ENCODE data around the gene HDAC4. TPM values are rescaled to one million over a fixed set of nuclear protein-coding genes. Genes with fewer than 3 reads are reported as not detected.

Gene HDAC4
- total and polyA plus RNA-seq, 7 donors: 7.9 to 329 (median 129) TPM

- intact Hi-C loops (cut with DNase I): no loop called here
- DNase-seq (peak; percentile 5 to 40), ATAC-seq (no peak)
- no peaks in the 10 kb centered on the region for H3K27me3 ChIP-seq (ENCODE audit: insufficient read depth in 3 of 3, low read length in 2 of 3)
- H3K9me3 ChIP-seq: no peaks in the 10 kb centered on the region
- H3K27ac ChIP-seq: no peak overlapping the region
- TF ChIP-seq CTCF (IDR thresholded peaks at IDR 0.05): no peak
- 94 to 97% (median 96%) methylated on average over 29 of the region's 29 CpGs for WGBS, 3 donors
- no peak overlapping the region for H3K4me3 ChIP-seq
- H3K36me3 ChIP-seq (ENCODE audit: insufficient read depth in 1 of 2, low read depth in 1 of 2): peaks cover 6 to 97% of the 10 kb centered on the region in 2 donors
- H3K4me1 ChIP-seq: no peaks in the 10 kb centered on the region
Measured at GRCh38 chr2:239139566-239139965, 261.3 kb downstream of the HDAC4 start.

GRCh38 chr2:239139101-239139500 lies 261.7 kb downstream of the HDAC4 start:
- no peaks in the 10 kb centered on the region for H3K9me3 ChIP-seq
- 89 to 90% (median 90%) methylated on average over 16 of the region's 16 CpGs for WGBS, 3 donors
- intact Hi-C loops (cut with DNase I): no loop called here
- peaks cover 6 to 97% of the 10 kb centered on the region in 2 donors for H3K36me3 ChIP-seq (ENCODE audit: insufficient read depth in 1 of 2, low read depth in 1 of 2)
- no peak for TF ChIP-seq CTCF (IDR thresholded peaks at IDR 0.05)
- H3K4me1 ChIP-seq: no peaks in the 10 kb centered on the region
- H3K27ac ChIP-seq: no peak overlapping the region
- DNase-seq (peak in 1 of 2 donors; percentile 7), ATAC-seq (peak in 1 of 4 donors; percentile 2)
- H3K27me3 ChIP-seq (ENCODE audit: insufficient read depth in 3 of 3, low read length in 2 of 3): no peaks in the 10 kb centered on the region
- no peak overlapping the region for H3K4me3 ChIP-seq

- no peaks in the 10 kb centered on the region for H3K4me1 ChIP-seq
- DNase-seq (peak; percentile 14 to 32), ATAC-seq (peak in 3 of 4 donors; percentile 4 to 16 (median 11))
- WGBS, 3 donors: 85 to 88% (median 88%) methylated on average over 15 of the region's 15 CpGs
- peaks cover 6 to 97% of the 10 kb centered on the region in 2 donors for H3K36me3 ChIP-seq (ENCODE audit: insufficient read depth in 1 of 2, low read depth in 1 of 2)
- intact Hi-C loops (cut with DNase I): no loop called here
- no peak for TF ChIP-seq CTCF (IDR thresholded peaks at IDR 0.05)
- no peak overlapping the region for H3K4me3 ChIP-seq
- H3K27me3 ChIP-seq (ENCODE audit: insufficient read depth in 3 of 3, low read length in 2 of 3): no peaks in the 10 kb centered on the region
- no peak overlapping the region for H3K27ac ChIP-seq
- H3K9me3 ChIP-seq: no peaks in the 10 kb centered on the region
Measured at GRCh38 chr2:239138610-239139009, 262.2 kb downstream of the HDAC4 start.

GRCh38 chr2:239137898-239138283 lies 262.9 kb downstream of the HDAC4 start:
- intact Hi-C loops (cut with DNase I): no loop called here
- no peak for DNase-seq
- ATAC-seq: no peak
- Histone ChIP-seq H3K27ac (no peak overlapping the region), H3K9me3 (no peaks in the 10 kb centered on the region), H3K4me1 (no peaks in the 10 kb centered on the region), H3K27me3 (ENCODE audit: insufficient read depth in 3 of 3, low read length in 2 of 3) (no peaks in the 10 kb centered on the region), H3K36me3 (ENCODE audit: insufficient read depth in 1 of 2, low read depth in 1 of 2) (peaks cover 6 to 97% of the 10 kb centered on the region in 2 donors), H3K4me3 (no peak overlapping the region)
- WGBS, 3 donors: 90 to 93% (median 91%) methylated on average over 3 of the region's 3 CpGs
- no peak for TF ChIP-seq CTCF (IDR thresholded peaks at IDR 0.05)

All from psoas muscle (tissue), 8 donors.